SH-SY5Y (cell line): ENCODE data around the gene OR6N2.

Experiments used
- GATA2 ChIP-seq: IDR thresholded peaks from 2 replicates; pipeline ENCODE4 v1.6.1; 2011; ENCODE audit warnings: mild to moderate bottlenecking, low read depth, low read length
- GATA3 ChIP-seq: IDR thresholded peaks from 2 replicates; pipeline ENCODE4 v1.6.1; 2011; ENCODE audit warnings: low read depth, mild to moderate bottlenecking, low read length, moderate library complexity

GRCh38 chr1:158794247-158794646, 13.2 kb upstream of the OR6N2 start:
- TF ChIP-seq GATA2 (no peak), GATA3 (no peak)
